ENCODE results near the gene NLRC3.
"Not testable (repeated sequence)": the region's sequence is repeated elsewhere in the genome, so short reads cannot be mapped to it uniquely, and the experiment has no call there.

The NLRC3 gene
- total RNA-seq, result 28.1 to 563 (median 304) reads per million in 3 experiments

DNA sequence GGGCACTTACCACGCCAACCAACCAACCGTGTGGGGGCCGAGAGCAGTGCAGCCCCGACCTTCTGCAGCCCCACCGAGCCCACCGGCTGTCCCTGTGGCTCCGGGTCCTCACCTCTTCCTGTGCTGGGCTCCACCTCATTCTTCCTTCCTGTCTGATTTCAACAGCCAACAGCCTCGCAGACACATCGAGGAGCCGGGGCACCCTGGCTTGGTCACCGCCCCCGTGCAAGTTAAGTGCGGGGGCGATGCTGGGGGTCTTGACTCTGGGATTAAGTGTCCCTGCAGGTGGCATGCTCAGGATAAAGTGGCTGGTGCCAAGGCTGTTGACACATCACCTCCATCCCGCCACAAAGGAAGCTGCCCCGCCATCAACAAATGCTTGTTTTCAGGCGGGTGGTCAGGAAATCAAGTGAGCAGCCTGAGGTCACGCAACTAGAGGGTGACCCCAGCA lies at the start of gene NLRC3:
NLRC3 (minus strand) TSS at position 102 of the 451 bp plus-strand sequence. CDS start 12,367 bp downstream, outside the sequence.
- DNase-seq, result peak; percentile 57

GRCh38 chr16:3625911-3626732 lies 48.9 kb upstream of the NLRC3 start:
- peak; percentile 18 for DNase-seq

- DNase-seq, result no peak
These were observed 48.1 kb upstream of the NLRC3 start for GRCh38 chr16:3625331-3625730.

DNA sequence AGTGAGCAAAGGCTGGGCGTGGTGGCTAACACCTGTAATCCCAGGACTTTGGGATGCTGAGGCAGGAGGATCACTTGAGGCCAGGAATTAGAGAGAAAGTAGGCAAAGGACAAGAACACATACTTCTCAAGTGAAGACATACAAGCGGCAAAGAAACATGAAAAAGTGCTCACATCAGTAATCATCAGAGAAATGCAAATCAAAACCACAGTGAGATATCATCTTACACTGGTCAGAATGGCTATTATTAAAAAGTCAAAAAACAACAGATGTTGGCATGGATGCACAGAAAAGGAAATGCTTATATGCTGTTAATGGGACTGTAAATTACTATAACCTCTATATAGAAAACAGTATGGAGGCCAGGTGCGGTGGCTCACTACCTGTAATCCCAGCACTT lies 46.4 kb upstream of the NLRC3 start:
- DNase-seq, result no peak

DNA sequence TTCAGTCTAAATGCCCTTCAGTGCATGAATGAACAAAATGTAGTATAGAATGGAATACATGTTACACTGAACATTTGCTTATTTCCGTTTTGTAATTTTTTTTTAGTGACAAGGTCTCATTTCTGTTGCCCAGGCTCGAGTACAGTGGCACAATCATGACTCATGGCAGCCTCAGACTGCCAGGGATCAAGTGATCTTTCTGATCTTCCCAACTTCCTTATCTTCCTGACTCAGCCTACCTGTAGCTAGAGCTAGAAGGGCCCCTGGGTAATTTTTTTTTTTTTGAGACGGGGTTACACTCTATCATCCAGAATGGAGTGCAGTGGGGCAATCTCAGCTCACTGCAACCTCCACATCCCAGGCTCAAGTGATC lies 41.6 kb upstream of the NLRC3 start:
- DNase-seq, result no peak

- DNase-seq, result no peak
These were observed 35.6 kb upstream of the NLRC3 start for GRCh38 chr16:3612510-3613466.

GRCh38 chr16:3611146-3611975 lies 34.2 kb upstream of the NLRC3 start, which contains the start of gene SLX4:
Gene SLX4 (minus strand): TSS chr16:3611606. CDS start chr16:3608964, 2,642 bp downstream.
- DNase-seq, result peak; percentile 94

DNA sequence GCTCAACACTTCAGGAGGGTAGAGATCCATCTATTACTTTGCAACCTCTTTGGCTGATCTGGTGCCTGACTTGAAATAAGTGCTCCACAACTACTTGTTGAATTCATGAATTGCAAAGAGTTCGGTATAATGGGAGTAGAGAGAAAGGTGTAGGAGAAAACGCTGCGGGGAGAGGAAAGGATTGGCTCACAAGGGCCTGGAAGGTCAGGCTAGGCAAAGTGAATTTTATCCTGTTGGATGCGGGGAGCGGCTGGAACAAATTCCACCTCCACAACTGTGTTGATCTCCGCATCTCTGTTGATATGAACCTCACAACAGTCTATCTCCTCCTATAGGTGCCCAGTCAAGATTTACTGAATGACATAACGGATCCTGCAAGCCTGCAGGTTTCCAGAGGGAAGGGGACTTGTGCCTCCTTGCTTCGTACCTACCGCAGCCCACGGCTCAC lies 33.5 kb upstream of the NLRC3 start:
- DNase-seq, result no peak

DNA sequence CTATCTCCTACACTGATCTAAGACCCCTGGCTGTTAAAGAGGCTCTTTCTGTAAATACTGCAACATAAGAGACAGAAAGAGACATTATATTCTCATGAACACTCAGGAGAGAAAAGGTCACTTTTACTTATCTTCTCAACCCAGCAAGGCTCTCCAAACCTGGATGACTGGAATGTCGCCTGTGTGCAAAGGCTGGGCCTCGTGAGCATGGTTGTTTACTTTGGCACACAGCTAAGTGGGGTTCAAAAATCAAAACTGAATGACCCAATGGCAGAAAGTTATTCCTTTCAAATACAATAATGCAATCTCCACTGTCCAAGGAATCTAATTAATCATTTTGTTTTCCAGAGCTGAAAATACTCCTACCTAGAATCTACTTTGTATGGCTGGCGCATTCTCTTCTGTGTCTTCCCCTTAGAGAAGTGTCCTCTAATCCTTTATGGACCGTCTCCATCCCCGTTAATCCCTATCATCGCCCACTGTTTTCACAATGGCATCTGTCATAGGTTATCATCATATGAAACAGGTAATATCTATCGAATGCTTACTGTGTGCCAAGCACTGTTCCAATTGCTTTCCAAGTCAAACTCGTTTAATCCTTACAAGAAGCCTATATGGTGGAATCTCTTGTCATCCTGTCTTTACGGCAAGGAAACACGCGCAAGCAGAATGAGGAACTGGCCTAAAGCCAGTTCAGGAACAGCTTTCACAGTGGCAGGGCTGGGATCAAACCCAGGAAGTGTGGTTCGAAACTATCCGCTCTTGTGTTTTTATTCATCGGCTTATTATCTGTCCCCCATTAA lies 32.9 kb upstream of the NLRC3 start:
- DNase-seq, result no peak

- DNase-seq, result not testable (repeated sequence)
These were observed 31.8 kb upstream of the NLRC3 start for GRCh38 chr16:3608976-3609375.

GRCh38 chr16:3608069-3608468 lies 30.9 kb upstream of the NLRC3 start:
- DNase-seq, result no peak

DNA sequence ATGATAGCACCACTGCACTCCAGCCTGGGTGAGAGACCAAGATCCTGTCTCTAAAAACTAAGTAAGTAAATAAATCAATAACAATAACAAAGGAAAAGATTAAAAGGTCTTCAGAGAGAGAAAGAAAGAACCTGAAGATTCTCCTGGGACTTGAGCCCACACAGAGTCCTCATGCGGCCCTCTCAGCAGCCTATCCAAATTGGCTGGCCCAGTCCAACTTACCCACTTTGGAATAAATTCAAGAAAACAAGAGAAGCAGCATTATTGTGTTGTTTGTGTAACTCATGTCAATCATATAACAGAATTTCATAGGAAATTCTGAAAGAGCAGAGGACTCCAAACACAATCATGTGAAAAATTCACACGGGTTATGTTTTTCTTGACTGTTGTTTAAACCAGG lies 30.4 kb upstream of the NLRC3 start:
- no peak for DNase-seq

DNA sequence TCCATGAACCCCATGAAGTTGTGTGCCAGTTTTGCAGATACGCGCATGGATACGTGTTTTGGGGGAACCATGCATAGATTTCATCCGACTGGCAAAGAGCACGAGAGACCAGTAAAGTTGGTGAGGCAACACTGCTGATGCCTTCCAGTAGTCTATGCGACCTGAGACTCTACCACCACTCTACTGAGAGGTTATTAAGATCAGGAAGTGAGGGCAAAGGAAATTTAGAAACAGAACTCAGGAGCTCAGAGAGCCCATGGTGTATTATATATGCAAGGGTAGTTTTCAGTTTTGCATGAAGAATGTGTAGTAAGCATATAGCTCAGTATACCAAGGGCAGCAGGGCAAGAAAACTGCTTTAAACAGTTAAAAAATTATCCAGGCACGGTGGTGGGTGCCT lies 30.0 kb upstream of the NLRC3 start:
- DNase-seq, result no peak

DNA sequence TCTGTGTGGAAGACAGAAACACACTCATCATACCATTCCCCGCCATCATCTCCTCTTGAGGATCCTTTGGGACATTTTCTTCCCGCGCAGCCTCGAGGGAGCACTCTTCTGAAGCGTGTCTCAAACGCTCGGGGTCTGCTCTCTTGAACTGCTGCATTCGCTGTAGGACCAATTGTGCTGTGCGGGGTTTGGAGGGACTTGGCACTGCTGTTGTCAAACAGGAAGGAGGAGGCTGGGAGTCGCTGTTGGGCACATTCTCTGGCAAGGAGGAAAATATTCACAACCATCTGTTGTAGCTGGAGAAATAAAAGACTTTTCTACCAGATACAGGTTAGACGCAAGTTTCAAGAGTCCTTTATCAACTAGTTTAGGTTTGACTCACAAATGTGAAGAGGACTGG lies 29.2 kb upstream of the NLRC3 start:
- DNase-seq, result no peak

GRCh38 chr16:3602320-3602653 lies 25.1 kb upstream of the NLRC3 start:
- no peak for DNase-seq

DNA sequence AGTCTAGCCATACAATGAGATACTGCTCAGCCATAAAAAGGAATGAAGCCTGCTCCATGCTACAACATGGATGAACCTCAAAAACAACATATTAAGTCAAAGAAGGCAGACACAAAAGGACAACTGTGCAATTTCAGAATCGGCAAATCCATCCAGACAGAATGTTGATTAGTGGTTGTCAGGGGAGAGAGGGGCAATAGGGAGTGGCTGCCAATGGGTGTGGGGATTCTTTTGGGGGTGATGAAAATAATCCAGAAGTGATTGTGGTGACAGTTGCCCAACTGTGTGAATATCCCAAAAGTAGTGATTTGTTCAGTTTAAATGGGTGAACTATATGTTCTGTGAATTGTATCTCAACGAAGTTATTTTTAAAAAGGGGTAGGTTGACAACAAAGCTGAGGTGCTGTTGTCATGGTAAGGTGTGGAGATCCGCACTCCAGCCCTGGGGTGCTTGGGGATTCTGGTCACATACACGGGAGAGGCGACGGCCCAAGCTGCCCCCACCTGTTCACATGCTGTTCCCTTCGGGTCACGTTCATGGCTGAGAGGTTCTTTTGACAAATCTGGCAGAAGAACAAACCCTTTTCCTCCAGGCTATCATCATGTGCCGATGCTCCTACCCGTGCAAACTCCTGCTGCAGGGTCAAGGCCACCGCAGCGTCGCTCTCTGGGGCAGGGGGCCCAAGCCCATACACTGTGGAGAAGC lies 24.6 kb upstream of the NLRC3 start:
- no peak for DNase-seq

- no peak for DNase-seq
These were observed 22.7 kb upstream of the NLRC3 start for GRCh38 chr16:3599922-3600321.

DNA sequence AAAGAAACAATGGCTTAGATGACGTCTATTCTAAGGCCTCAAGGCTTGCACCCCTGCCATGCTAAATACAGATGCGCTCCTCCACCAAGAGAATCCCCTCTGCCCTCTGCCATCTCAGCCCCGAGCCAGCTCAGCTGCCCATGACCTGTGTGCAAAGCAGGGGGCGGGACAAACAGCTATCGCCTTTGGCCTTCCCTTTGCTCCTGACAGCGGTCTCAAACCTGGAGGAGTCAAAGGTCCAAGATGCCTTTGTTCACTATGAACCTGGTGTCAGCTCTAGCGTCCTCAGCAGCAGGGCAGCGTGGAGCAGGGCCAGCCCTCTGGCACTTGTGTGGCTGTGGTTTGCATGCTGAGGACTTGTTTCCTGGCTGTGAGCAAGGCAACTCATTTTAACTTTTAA lies 21.9 kb upstream of the NLRC3 start:
- DNase-seq, result no peak

GRCh38 chr16:3598236-3598635 lies 21.0 kb upstream of the NLRC3 start:
- no peak for DNase-seq

DNA sequence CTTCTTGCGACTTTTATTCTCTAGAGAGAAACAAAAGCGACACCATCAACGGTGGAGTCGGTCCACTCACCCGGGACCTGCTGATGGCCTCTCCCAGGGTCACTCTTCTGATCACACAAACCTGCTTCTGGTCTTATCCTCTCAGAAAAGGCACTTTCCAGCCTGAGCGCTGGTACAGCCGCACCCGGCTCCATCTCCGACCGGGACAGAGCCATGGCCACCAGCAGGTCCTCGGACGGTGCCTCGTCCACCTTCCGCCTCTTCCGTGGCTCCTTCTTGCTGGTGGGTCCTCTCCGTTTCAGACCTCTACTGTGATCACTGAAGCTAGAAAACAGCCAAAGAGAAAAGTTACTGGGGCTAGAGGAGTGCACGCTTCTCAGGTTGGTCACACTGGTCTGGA lies 20.5 kb upstream of the NLRC3 start:
- DNase-seq, result no peak

DNA sequence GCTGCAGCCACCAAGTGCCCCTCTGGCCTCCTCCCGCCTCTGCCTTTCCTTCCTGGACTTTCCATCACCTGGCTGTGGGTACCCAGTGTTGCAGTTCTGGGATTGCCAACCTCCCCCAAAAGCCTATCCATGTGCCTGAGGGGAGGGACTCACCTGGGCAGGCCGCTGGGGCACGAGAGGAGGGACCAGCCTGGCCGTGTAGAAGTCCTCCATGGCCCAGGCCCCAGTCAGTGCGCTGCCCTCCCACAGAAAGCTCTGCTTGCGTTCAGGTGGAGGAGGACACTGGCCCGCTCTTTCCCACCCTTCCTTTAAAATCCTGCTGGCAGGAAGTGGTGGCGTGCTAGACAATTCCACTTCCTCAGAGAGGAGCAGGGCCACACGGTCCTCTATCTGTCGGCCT lies 20.0 kb upstream of the NLRC3 start:
- no peak for DNase-seq

Measured in central memory CD4-positive, alpha-beta T cell (primary cell).